SK-N-SH treated with all-trans-retinoic acid at 6 μM for 48 hours (cell line): ENCODE results near the gene JPH3.

ENCODE experiments used
- ARNTL ChIP-seq: fragments of 450-650 bp; formaldehyde crosslinking; IDR thresholded peaks from 2 replicates; pipeline ENCODE4 v1.5.0; 2020; ENCODE audit warnings: low read depth, mild to moderate bottlenecking, moderate library complexity, borderline replicate concordance
- BACH2 ChIP-seq: fragments of 250-450 bp; sonication (Bioruptor Pico); IDR thresholded peaks from 2 replicates; pipeline ENCODE4 v1.9.0; 2021; ENCODE audit warnings: mild to moderate bottlenecking, borderline replicate concordance
- ESRRG ChIP-seq: fragments of 250-450 bp; sonication (Bioruptor Pico); IDR thresholded peaks from 2 replicates; pipeline ENCODE4 v1.6.1; 2021; ENCODE audit warnings: mild to moderate bottlenecking
- GLIS3 ChIP-seq: fragments of 250-450 bp; sonication (Bioruptor Pico); IDR thresholded peaks from 2 replicates; pipeline ENCODE4 v1.5.0; 2020; ENCODE audit warnings: mild to moderate bottlenecking, moderate library complexity
- PPARA ChIP-seq: fragments of 250-450 bp; sonication (Bioruptor Pico); IDR thresholded peaks from 2 replicates; pipeline ENCODE4 v1.5.0; 2020; ENCODE audit warnings: mild to moderate bottlenecking, borderline replicate concordance
- RARB ChIP-seq: fragments of 250-450 bp; sonication (Bioruptor Pico); IDR thresholded peaks from 2 replicates; pipeline ENCODE4 v1.8.0; 2021; ENCODE audit warnings: mild to moderate bottlenecking, moderate library complexity
- TOX ChIP-seq: fragments of 250-450 bp; sonication (Bioruptor Pico); IDR thresholded peaks from 2 replicates; pipeline ENCODE4 v1.8.0; 2021; ENCODE audit warnings: mild to moderate bottlenecking, moderate library complexity, borderline replicate concordance
- ZFP3 ChIP-seq: fragments of 250-450 bp; sonication (Bioruptor Pico); IDR thresholded peaks from 2 replicates; pipeline ENCODE4 v1.5.0; 2020; ENCODE audit warnings: mild to moderate bottlenecking, moderate library complexity
- ZNF70 ChIP-seq: fragments of 450-650 bp; formaldehyde crosslinking; IDR thresholded peaks from 2 replicates; pipeline ENCODE4 v1.5.0; 2020; ENCODE audit warnings: mild to moderate bottlenecking, moderate library complexity
- ZNF8 ChIP-seq: fragments of 450-650 bp; formaldehyde crosslinking; IDR thresholded peaks from 2 replicates; pipeline ENCODE4 v1.5.0; 2020; ENCODE audit warnings: mild to moderate bottlenecking, moderate library complexity
- TF ChIP-seq, protein P1 (sequence below): fragments of 250-450 bp; sonication (Bioruptor Pico); IDR thresholded peaks from 2 replicates; pipeline ENCODE4 v1.8.0; 2021; ENCODE audit warnings: low read depth, mild to moderate bottlenecking, moderate library complexity, borderline replicate concordance
- TF ChIP-seq, protein P2 (sequence below): fragments of 250-450 bp; sonication (Bioruptor Pico); IDR thresholded peaks from 2 replicates; pipeline ENCODE4 v1.5.1; 2021; ENCODE audit warnings: mild to moderate bottlenecking, moderate library complexity
- TF ChIP-seq, protein P3 (sequence below): fragments of 250-450 bp; sonication (Bioruptor Pico); IDR thresholded peaks from 2 replicates; pipeline ENCODE4 v1.8.0; 2020; ENCODE audit warnings: mild to moderate bottlenecking, moderate library complexity, borderline replicate concordance

DNA sequence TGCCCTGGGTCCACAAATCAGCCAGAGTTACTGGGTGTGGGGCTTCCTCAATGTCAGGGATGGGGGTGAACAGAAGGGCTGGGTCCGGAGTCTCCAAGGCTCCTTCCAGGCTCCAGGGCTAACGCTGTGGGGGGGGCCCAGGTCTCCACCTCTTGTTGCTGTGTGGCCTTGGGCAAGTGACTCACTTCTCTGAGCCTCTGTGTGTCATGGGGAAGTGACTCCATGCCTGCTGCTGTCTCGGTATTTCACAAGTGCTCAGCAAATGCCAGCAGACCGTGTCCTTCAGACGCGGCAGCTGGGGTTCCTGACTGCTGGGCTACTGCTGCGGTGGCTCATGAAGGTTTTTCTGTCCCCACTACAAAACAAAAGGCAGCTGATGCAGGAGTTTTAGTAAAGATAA is 26.6 kb downstream of the JPH3 start:
- TF ChIP-seq RARB (no peak), ZNF8 (no peak), ESRRG (CRISPR knock-in tag) (no peak), TOX (no peak), ZNF70 (CRISPR knock-in tag) (no peak), ZFP3 (CRISPR knock-in tag) (no peak), BACH2 (CRISPR knock-in tag) (no peak), ARNTL (CRISPR knock-in tag) (no peak), GLIS3 (no peak), PPARA (CRISPR knock-in tag) (no peak)
- TF ChIP-seq, protein P1, sequence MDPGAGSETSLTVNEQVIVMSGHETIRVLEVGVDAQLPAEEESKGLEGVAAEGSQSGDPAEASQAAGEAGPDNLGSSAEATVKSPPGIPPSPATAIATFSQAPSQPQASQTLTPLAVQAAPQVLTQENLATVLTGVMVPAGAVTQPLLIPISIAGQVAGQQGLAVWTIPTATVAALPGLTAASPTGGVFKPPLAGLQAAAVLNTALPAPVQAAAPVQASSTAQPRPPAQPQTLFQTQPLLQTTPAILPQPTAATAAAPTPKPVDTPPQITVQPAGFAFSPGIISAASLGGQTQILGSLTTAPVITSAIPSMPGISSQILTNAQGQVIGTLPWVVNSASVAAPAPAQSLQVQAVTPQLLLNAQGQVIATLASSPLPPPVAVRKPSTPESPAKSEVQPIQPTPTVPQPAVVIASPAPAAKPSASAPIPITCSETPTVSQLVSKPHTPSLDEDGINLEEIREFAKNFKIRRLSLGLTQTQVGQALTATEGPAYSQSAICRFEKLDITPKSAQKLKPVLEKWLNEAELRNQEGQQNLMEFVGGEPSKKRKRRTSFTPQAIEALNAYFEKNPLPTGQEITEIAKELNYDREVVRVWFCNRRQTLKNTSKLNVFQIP (CRISPR knock-in tag): no peak
- TF ChIP-seq, protein P2, sequence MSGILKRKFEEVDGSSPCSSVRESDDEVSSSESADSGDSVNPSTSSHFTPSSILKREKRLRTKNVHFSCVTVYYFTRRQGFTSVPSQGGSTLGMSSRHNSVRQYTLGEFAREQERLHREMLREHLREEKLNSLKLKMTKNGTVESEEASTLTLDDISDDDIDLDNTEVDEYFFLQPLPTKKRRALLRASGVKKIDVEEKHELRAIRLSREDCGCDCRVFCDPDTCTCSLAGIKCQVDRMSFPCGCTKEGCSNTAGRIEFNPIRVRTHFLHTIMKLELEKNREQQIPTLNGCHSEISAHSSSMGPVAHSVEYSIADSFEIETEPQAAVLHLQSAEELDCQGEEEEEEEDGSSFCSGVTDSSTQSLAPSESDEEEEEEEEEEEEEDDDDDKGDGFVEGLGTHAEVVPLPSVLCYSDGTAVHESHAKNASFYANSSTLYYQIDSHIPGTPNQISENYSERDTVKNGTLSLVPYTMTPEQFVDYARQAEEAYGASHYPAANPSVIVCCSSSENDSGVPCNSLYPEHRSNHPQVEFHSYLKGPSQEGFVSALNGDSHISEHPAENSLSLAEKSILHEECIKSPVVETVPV (CRISPR knock-in tag): no peak
- TF ChIP-seq, protein P3, sequence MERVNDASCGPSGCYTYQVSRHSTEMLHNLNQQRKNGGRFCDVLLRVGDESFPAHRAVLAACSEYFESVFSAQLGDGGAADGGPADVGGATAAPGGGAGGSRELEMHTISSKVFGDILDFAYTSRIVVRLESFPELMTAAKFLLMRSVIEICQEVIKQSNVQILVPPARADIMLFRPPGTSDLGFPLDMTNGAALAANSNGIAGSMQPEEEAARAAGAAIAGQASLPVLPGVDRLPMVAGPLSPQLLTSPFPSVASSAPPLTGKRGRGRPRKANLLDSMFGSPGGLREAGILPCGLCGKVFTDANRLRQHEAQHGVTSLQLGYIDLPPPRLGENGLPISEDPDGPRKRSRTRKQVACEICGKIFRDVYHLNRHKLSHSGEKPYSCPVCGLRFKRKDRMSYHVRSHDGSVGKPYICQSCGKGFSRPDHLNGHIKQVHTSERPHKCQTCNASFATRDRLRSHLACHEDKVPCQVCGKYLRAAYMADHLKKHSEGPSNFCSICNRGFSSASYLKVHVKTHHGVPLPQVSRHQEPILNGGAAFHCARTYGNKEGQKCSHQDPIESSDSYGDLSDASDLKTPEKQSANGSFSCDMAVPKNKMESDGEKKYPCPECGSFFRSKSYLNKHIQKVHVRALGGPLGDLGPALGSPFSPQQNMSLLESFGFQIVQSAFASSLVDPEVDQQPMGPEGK (CRISPR knock-in tag): no peak
